B cell (primary cell): ENCODE results near the gene GSTO2. TPM values are rescaled to one million over a fixed set of nuclear protein-coding genes. Genes with fewer than 3 reads are reported as not detected.

Experiments
- ATAC-seq: fragments of 200-7000 bp; cut with Tn5 transposase; one replicate; pipeline ENCODE4 v1.10.0; 2021; ENCODE audit warnings: low read depth, mild to moderate bottlenecking, moderate number of reproducible peaks, moderate library complexity
- CTCF ChIA-PET: fragments of 350-600 bp; sonication (Branson Sonifier 250); formaldehyde crosslinking; loops from one replicate; lab custom pipeline; 2021; ENCODE audit warnings: antibody characterized with exemption, inconsistent platforms; lab: Charles Lee
- POLR2A ChIA-PET: fragments of 350-600 bp; sonication (Branson Sonifier 250); formaldehyde crosslinking; loops from one replicate; lab custom pipeline; 2021; ENCODE audit warnings: antibody characterized with exemption; lab: Charles Lee
- DNase-seq: peaks from one replicate; pipeline ENCODE4 v3.0.0; 2013
- H2AFZ ChIP-seq: 2 replicates; pipeline ENCODE4 v1.6.1; 2012; ENCODE audit warnings: mild to moderate bottlenecking, low read depth, low read length; ENCODE audit not compliant: insufficient read depth, poor library complexity, severe bottlenecking
- H3K27ac ChIP-seq, 2 donors: 1 replicate in 1 of 2; 2 replicates in 1 of 2; pipeline ENCODE4 v1.5.1; 2012 to 2013; ENCODE audit warnings: low read length in 2 of 2, mild to moderate bottlenecking in 2 of 2, moderate library complexity in 1 of 2
- H3K27me3 ChIP-seq, 4 experiments: fragments of 200-600 bp in 1 of 4; sonication (generic) in 1 of 4; replicated peaks in 1 of 4; 1 replicate in 2 of 4; 2 replicates in 2 of 4; pipeline versions ENCODE4 v1.6.1 to v1.7.0; 2013 to 2016; ENCODE audit warnings: low read length in 3 of 4, mild to moderate bottlenecking in 2 of 4, mixed read lengths in 1 of 4, moderate library complexity in 1 of 4; ENCODE audit not compliant: insufficient read depth in 4 of 4, control insufficient read depth in 3 of 4; ENCODE audit errors: control extremely low read depth in 1 of 4
- H3K36me3 ChIP-seq, 2 experiments: replicated peaks in 1 of 2; 1 replicate in 1 of 2; 2 replicates in 1 of 2; pipeline versions ENCODE4 v1.6.1 to v1.7.1; 2013; ENCODE audit warnings: low read length in 1 of 2; ENCODE audit not compliant: insufficient read depth in 2 of 2, control insufficient read depth in 1 of 2; ENCODE audit errors: control extremely low read depth in 1 of 2, extremely low read depth in 1 of 2
- H3K4me1 ChIP-seq, 2 donors: fragments of 200-600 bp in 1 of 2; sonication (generic) in 1 of 2; 1 replicate in 1 of 2; 2 replicates in 1 of 2; pipeline versions ENCODE4 v1.5.1 to v1.6.1; 2013 to 2017; ENCODE audit warnings: low read length in 2 of 2; ENCODE audit not compliant: control insufficient read depth in 2 of 2, insufficient read depth in 2 of 2
- H3K4me2 ChIP-seq: replicated peaks from 2 replicates; pipeline ENCODE3; 2012; ENCODE audit warnings: mild to moderate bottlenecking, low read depth, low read length; ENCODE audit not compliant: poor library complexity, severe bottlenecking
- H3K4me3 ChIP-seq, 5 experiments: fragments of 200-600 bp in 1 of 5; sonication (generic) in 1 of 5; 1 replicate in 3 of 5; 2 replicates in 2 of 5; pipeline versions ENCODE4 v1.5.1 to v1.7.0; 2011 to 2016; ENCODE audit warnings: low read length in 4 of 5, mild to moderate bottlenecking in 4 of 5, low read depth in 2 of 5, control low read depth in 1 of 5, moderate library complexity in 1 of 5; ENCODE audit not compliant: insufficient read depth in 1 of 5; ENCODE audit errors: control extremely low read depth in 1 of 5, extremely low read depth in 1 of 5
- H3K79me2 ChIP-seq: fragments of 200-600 bp; sonication (generic); one replicate; pipeline ENCODE4 v1.6.0; 2016; ENCODE audit warnings: low read length; ENCODE audit not compliant: control insufficient read depth, insufficient read depth
- H3K9ac ChIP-seq: fragments of 200-600 bp; sonication (generic); 2 replicates; pipeline ENCODE4 v1.6.1; 2017; ENCODE audit warnings: mild to moderate bottlenecking, low read length, moderate library complexity
- H3K9me3 ChIP-seq, 3 donors: one replicate each; pipeline versions ENCODE4 v1.6.1 to v1.7.1; 2013; ENCODE audit warnings: low read length in 2 of 3; ENCODE audit not compliant: control insufficient read depth in 2 of 3, insufficient read depth in 1 of 3; ENCODE audit errors: control extremely low read depth in 1 of 3
- H4K20me1 ChIP-seq: 2 replicates; pipeline ENCODE4 v1.6.0; 2012; ENCODE audit warnings: mild to moderate bottlenecking, low read length; ENCODE audit not compliant: insufficient read depth, control insufficient read depth, poor library complexity, severe bottlenecking
- H3K27ac Mint-ChIP-seq: one replicate; pipeline ENCODE4 v1.8.0; 2021; ENCODE audit warnings: mixed read lengths
- H3K27me3 Mint-ChIP-seq: one replicate; pipeline ENCODE4 v1.8.0; 2021; ENCODE audit warnings: mixed read lengths
- H3K4me1 Mint-ChIP-seq: one replicate; pipeline ENCODE4 v1.8.0; 2021; ENCODE audit warnings: mixed read lengths
- H3K4me3 Mint-ChIP-seq: one replicate; pipeline ENCODE4 v1.8.0; 2021; ENCODE audit warnings: mixed read lengths
- H3K9me3 Mint-ChIP-seq: one replicate; pipeline ENCODE4 v1.8.0; 2022; ENCODE audit warnings: mixed read lengths; ENCODE audit not compliant: insufficient read depth
- EZH2 ChIP-seq: IDR thresholded peaks from 2 replicates; pipeline ENCODE4 v1.6.1; 2012; ENCODE audit warnings: borderline replicate concordance, low read depth, mild to moderate bottlenecking, moderate library complexity, low read length; ENCODE audit not compliant: insufficient read depth, poor library complexity, severe bottlenecking
- WGBS: methylation state at CpG from one replicate; pipeline ENCODE4 v1.1.5; 2013; ENCODE audit warnings: missing lambda C conversion rate; ENCODE audit not compliant: insufficient coverage; 5-methylcytosine and 5-hydroxymethylcytosine counted together
- intact Hi-C: fragments of 100-400 bp; cut with micrococcal nuclease; formaldehyde crosslinking; loops from one replicate; pipeline ENCODE4 v1.10.0; 2022
- polyA plus RNA-seq: library from polyadenylated mRNA; depleted of rRNA; stranded (reverse); fragments of >200 nt; gene quantifications from 2 replicates; pipeline ENCODE4 v1.2.3, GENCODE V29; 2012
- total RNA-seq, 2 donors: library from RNA; stranded (reverse); fragments of 120-200 nt in 1 of 2; gene quantifications; 1 replicate in 1 of 2; 2 replicates in 1 of 2; pipeline versions ENCODE4 v1.2.3 to v1.2.4, GENCODE V29; 2013 to 2022
- TF ChIP-seq, protein P1 (sequence below): fragments of 200-600 bp; IDR thresholded peaks from one replicate; pipeline ENCODE4 v1.8.0; 2022; ENCODE audit warnings: antibody characterized with exemption, mild to moderate bottlenecking

The GSTO2 gene
- total and polyA plus RNA-seq, 2 donors (not counting 1 experiment from before 2014, with no cell fraction given): 0.16 to 0.89 TPM

DNA sequence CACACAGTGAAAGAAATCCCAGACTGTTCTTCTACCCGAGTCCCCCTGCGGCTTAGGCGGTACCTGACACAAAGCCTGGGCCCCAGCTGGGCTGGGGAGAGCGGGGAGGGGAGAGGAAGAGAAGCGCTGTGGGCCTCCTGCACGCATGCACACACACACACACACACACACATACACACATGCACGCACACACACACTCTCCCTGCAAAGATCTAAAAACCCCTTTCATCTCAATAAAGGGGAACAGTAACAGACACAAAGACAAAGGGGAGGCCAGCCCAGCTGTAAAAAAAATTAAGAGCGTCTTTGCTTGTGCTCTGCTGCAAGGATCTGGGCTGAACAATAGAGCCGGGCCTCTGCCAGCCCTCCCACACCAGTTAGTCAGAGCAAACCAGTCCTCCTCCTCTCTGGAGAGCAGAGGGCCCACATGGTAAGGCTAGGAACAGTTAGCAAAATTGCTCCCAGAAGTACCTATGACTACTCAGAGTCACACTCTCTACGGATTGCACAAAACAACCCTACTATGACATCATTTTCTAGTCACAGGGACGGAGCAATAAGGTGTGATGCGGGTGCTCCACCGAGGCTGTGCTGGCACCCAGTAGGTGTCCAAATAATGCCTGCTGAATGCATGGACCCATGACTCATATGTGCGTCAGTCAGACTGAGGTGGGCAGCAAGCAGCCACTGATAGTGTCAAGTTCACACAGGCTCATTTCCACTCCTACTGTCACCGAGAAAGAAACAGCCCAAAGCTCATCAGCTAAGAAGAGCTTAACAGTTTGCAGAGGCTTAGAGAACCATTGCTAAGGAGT lies 60.1 kb downstream of the GSTO2 start:
- peak overlapping the region; percentile 72 for H3K4me2 ChIP-seq
- Mint-ChIP-seq H3K4me1 (peaks cover 98% of the 10 kb centered on the region), H3K27me3 (no peaks in the 10 kb centered on the region), H3K4me3 (peak overlapping the region; percentile 82), H3K9me3 (no peaks in the 10 kb centered on the region), H3K27ac (peak overlapping the region; percentile 89)
- H3K27ac ChIP-seq: peak overlapping the region; percentile 50 to 58
- peaks cover 100% of the 10 kb centered on the region for H4K20me1 ChIP-seq
- ChIA-PET CTCF (interaction anchor here (0.8 to 7.8 kb wide), 5 partner anchors 9 to 40 kb away, joined by 3 to 47 read pairs (median 9); partner anchors contain the start of gene ITPRIP), POLR2A (interaction anchor here (1.1 to 2.1 kb wide), 3 partner anchors 9 to 23 kb away, joined by 3 to 15 read pairs (median 3); partner anchors contain the start of gene ITPRIP)
- no peaks in the 10 kb centered on the region for H3K27me3 ChIP-seq
- peak overlapping the region; percentile 24 for H3K9ac ChIP-seq
- intact Hi-C loops: loop anchor here (1.0 kb wide), 1 partner anchor 8 kb away; no protein-coding TSS in a partner anchor
- peaks cover 0 to 4% (median 0%) of the 10 kb centered on the region in 3 donors for H3K9me3 ChIP-seq
- no peak for TF ChIP-seq EZH2
- TF ChIP-seq, protein P1, sequence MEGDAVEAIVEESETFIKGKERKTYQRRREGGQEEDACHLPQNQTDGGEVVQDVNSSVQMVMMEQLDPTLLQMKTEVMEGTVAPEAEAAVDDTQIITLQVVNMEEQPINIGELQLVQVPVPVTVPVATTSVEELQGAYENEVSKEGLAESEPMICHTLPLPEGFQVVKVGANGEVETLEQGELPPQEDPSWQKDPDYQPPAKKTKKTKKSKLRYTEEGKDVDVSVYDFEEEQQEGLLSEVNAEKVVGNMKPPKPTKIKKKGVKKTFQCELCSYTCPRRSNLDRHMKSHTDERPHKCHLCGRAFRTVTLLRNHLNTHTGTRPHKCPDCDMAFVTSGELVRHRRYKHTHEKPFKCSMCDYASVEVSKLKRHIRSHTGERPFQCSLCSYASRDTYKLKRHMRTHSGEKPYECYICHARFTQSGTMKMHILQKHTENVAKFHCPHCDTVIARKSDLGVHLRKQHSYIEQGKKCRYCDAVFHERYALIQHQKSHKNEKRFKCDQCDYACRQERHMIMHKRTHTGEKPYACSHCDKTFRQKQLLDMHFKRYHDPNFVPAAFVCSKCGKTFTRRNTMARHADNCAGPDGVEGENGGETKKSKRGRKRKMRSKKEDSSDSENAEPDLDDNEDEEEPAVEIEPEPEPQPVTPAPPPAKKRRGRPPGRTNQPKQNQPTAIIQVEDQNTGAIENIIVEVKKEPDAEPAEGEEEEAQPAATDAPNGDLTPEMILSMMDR: no peak
- H3K4me3 ChIP-seq: peak overlapping the region in 4 of 5 experiments; percentile 5 to 24 (median 20)
- H2AFZ ChIP-seq: no peak overlapping the region
- WGBS: 51% methylated on average over 8 of the region's 15 CpGs
- DNase-seq (peak; percentile 86), ATAC-seq (peak; percentile 82)
- peaks cover 100% of the 10 kb centered on the region for H3K79me2 ChIP-seq
- H3K4me1 ChIP-seq: peaks cover 78 to 92% of the 10 kb centered on the region in 2 donors
- peaks cover 0 to 16% of the 10 kb centered on the region in 2 experiments for H3K36me3 ChIP-seq
